ENCODE data around the gene BOK. TPM values are rescaled to one million over a fixed set of nuclear protein-coding genes. Genes with fewer than 3 reads are reported as not detected.
"Not testable (repeated sequence)": the region's sequence is repeated elsewhere in the genome, so short reads cannot be mapped to it uniquely, and the experiment has no call there.

BOK gene
- total RNA-seq, 1 donor from 2014 or later: 64.9 TPM

DNA sequence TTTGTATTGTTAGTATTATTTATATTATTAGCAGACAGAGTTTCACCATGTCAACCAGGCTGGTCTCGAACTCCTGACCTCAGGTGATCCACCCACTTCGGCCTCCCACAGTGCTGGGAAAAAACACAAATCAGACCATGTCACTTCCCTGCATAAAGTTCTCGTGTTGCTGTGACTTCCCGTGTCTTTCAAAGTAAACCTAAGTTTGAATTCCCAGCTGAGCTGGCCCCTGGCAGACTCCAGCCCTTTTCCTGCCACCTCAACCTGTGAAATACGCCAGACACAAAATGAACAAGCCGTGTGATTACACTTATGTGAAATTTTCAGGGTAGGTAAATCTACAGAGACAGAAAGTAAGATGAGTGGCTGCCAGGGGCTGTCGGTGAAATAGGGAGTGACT lies 7.9 kb downstream of the BOK start:
- H4K20me1 ChIP-seq (ENCODE audit: insufficient read depth, low read length): peaks cover 73% of the 10 kb centered on the region
- H3K27ac ChIP-seq (ENCODE audit: low read depth, low read length): no peak overlapping the region
- H3K27me3 ChIP-seq (ENCODE audit: insufficient read depth, low read length): no peaks in the 10 kb centered on the region
- no peak for TF ChIP-seq EZH2 (IDR thresholded peaks at IDR 0.05; ENCODE audit: insufficient read depth, low read length)
- TF ChIP-seq, protein P1, sequence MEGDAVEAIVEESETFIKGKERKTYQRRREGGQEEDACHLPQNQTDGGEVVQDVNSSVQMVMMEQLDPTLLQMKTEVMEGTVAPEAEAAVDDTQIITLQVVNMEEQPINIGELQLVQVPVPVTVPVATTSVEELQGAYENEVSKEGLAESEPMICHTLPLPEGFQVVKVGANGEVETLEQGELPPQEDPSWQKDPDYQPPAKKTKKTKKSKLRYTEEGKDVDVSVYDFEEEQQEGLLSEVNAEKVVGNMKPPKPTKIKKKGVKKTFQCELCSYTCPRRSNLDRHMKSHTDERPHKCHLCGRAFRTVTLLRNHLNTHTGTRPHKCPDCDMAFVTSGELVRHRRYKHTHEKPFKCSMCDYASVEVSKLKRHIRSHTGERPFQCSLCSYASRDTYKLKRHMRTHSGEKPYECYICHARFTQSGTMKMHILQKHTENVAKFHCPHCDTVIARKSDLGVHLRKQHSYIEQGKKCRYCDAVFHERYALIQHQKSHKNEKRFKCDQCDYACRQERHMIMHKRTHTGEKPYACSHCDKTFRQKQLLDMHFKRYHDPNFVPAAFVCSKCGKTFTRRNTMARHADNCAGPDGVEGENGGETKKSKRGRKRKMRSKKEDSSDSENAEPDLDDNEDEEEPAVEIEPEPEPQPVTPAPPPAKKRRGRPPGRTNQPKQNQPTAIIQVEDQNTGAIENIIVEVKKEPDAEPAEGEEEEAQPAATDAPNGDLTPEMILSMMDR (IDR thresholded peaks at IDR 0.05; ENCODE audit: insufficient read depth, low read depth, low read length): no peak
- DNase-seq (ENCODE audit: low read depth) (no peak), FAIRE-seq (no peak)
- no peak overlapping the region for H3K27ac Mint-ChIP-seq (ENCODE audit: unreplicated experiment)
- no peak overlapping the region for H2AFZ ChIP-seq (ENCODE audit: low read depth, low read length)
- H3K36me3 Mint-ChIP-seq (ENCODE audit: low read depth, unreplicated experiment): peaks cover 5% of the 10 kb centered on the region
- H3K4me3 Mint-ChIP-seq (ENCODE audit: unreplicated experiment): no peak overlapping the region
- no peak overlapping the region for H3K9ac ChIP-seq (ENCODE audit: low read length)
- no peaks in the 10 kb centered on the region for H3K9me3 Mint-ChIP-seq (ENCODE audit: unreplicated experiment)
- peaks cover 8% of the 10 kb centered on the region for H3K4me1 ChIP-seq (ENCODE audit: insufficient read depth, low read length)
- peaks cover 49% of the 10 kb centered on the region for H3K79me2 ChIP-seq (ENCODE audit: insufficient read depth, low read length)
- peaks cover 7% of the 10 kb centered on the region for H3K4me1 Mint-ChIP-seq (ENCODE audit: low read depth, unreplicated experiment)
- H3K9me3 ChIP-seq (ENCODE audit: insufficient read depth, low read depth, low read length): no peaks in the 10 kb centered on the region
- no peaks in the 10 kb centered on the region for H3K36me3 ChIP-seq (ENCODE audit: insufficient read depth, low read length)
- no peak overlapping the region for H3K4me2 ChIP-seq (ENCODE audit: low read length)
- no peaks in the 10 kb centered on the region for H3K27me3 Mint-ChIP-seq (ENCODE audit: low read depth, unreplicated experiment)
- no peak overlapping the region for H3K4me3 ChIP-seq (ENCODE audit: insufficient read depth, low read depth, low read length)

DNA sequence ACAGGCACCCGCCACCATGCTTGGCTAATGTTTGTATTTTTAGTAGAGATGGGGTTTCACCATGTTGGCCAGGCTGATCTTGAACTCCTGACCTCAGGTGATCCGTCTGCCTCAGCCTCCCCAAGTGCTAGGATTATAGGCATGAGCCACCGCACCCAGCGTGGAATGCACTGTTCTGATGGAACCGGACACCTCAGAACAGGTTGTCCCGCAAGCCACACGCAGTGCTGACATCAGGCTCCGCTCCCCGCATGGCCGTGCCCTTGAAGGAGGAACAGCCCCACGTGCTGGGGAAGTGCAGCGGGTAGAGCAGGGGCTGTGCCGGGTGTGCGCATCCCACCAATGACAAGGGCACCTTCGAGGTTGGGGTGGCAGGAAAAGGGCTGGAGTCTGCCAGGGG lies 8.7 kb downstream of the BOK start:
- Histone ChIP-seq H3K79me2 (ENCODE audit: insufficient read depth, low read length) (peaks cover 42% of the 10 kb centered on the region), H4K20me1 (ENCODE audit: insufficient read depth, low read length) (peaks cover 74% of the 10 kb centered on the region)
- H3K4me1 ChIP-seq (ENCODE audit: insufficient read depth, low read length); H3K9me3 ChIP-seq (ENCODE audit: insufficient read depth, low read depth, low read length); H3K27me3 Mint-ChIP-seq (ENCODE audit: low read depth, unreplicated experiment); DNase-seq (ENCODE audit: low read depth); H3K4me3 Mint-ChIP-seq (ENCODE audit: unreplicated experiment); H3K4me3 ChIP-seq (ENCODE audit: insufficient read depth, low read depth, low read length); H2AFZ ChIP-seq (ENCODE audit: low read depth, low read length); H3K9me3 Mint-ChIP-seq (ENCODE audit: unreplicated experiment); H3K27ac ChIP-seq (ENCODE audit: low read depth, low read length); H3K4me1 Mint-ChIP-seq (ENCODE audit: low read depth, unreplicated experiment); H3K4me2 ChIP-seq (ENCODE audit: low read length); FAIRE-seq; H3K27ac Mint-ChIP-seq (ENCODE audit: unreplicated experiment); H3K36me3 ChIP-seq (ENCODE audit: insufficient read depth, low read length); H3K27me3 ChIP-seq (ENCODE audit: insufficient read depth, low read length); H3K9ac ChIP-seq (ENCODE audit: low read length); H3K36me3 Mint-ChIP-seq (ENCODE audit: low read depth, unreplicated experiment): not testable (repeated sequence)

DNA sequence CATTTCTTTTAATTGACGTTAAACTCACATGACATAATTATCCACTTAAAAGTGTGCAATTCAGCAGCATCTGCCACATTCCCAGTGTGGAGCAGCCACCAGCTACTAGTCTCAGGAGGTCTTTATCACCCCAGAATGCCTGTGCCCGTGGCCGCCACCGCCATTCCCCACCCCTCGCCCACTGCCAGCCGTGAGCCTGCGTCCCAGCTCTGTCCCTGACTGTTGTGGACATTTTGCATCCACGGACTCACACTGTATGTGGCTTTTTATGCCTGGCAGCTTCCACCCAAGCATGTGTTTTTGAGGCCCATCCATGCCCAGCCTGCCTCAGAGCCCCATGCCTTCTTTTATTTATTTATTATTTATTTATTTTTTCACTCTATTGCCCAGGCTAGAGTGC lies 9.2 kb downstream of the BOK start:
- peaks cover 37% of the 10 kb centered on the region for H3K79me2 ChIP-seq (ENCODE audit: insufficient read depth, low read length)
- no peaks in the 10 kb centered on the region for H3K36me3 ChIP-seq (ENCODE audit: insufficient read depth, low read length)
- peaks cover 71% of the 10 kb centered on the region for H4K20me1 ChIP-seq (ENCODE audit: insufficient read depth, low read length)
- no peaks in the 10 kb centered on the region for H3K27me3 ChIP-seq (ENCODE audit: insufficient read depth, low read length)
- Mint-ChIP-seq H3K4me3 (ENCODE audit: unreplicated experiment) (no peak overlapping the region), H3K9me3 (ENCODE audit: unreplicated experiment) (no peaks in the 10 kb centered on the region), H3K36me3 (ENCODE audit: low read depth, unreplicated experiment) (peaks cover 9% of the 10 kb centered on the region), H3K27me3 (ENCODE audit: low read depth, unreplicated experiment) (no peaks in the 10 kb centered on the region), H3K4me1 (ENCODE audit: low read depth, unreplicated experiment) (peaks cover 4% of the 10 kb centered on the region), H3K27ac (ENCODE audit: unreplicated experiment) (no peak overlapping the region)
- no peak overlapping the region for H3K27ac ChIP-seq (ENCODE audit: low read depth, low read length)
- no peak for FAIRE-seq
- H3K4me2 ChIP-seq (ENCODE audit: low read length): no peak overlapping the region
- H3K4me3 ChIP-seq (ENCODE audit: insufficient read depth, low read depth, low read length): no peak overlapping the region
- H2AFZ ChIP-seq (ENCODE audit: low read depth, low read length): no peak overlapping the region
- TF ChIP-seq EZH2 (IDR thresholded peaks at IDR 0.05; ENCODE audit: insufficient read depth, low read length): no peak
- TF ChIP-seq, protein P1 (IDR thresholded peaks at IDR 0.05; ENCODE audit: insufficient read depth, low read depth, low read length): no peak
- no peaks in the 10 kb centered on the region for H3K9me3 ChIP-seq (ENCODE audit: insufficient read depth, low read depth, low read length)
- no peaks in the 10 kb centered on the region for H3K4me1 ChIP-seq (ENCODE audit: insufficient read depth, low read length)
- no peak for DNase-seq (ENCODE audit: low read depth)
- no peak overlapping the region for H3K9ac ChIP-seq (ENCODE audit: low read length)

Data from astrocyte (in vitro differentiated cells and primary cell).